H1 (cell line): ENCODE measurements around the gene KRTAP4-12.

Experiments used
- KDM1A ChIP-seq: fragments of 200-600, 300-600 bp; sonication (generic); IDR thresholded peaks from 2 replicates; pipeline ENCODE4 v1.7.1; 2016; ENCODE audit warnings: mild to moderate bottlenecking, low read length, borderline replicate concordance
- TF ChIP-seq, protein P1 (sequence below), 3 experiments: IDR thresholded peaks; 1 replicate in 2 of 3; 2 replicates in 1 of 3; pipeline versions ENCODE4 v1.5.1 to v1.6.1; 2011; ENCODE audit warnings: low read length in 3 of 3, mild to moderate bottlenecking in 3 of 3, inconsistent platforms in 2 of 3, low read depth in 1 of 3, moderate library complexity in 1 of 3; ENCODE audit not compliant: insufficient read depth in 1 of 3; ENCODE audit errors: control extremely low read depth in 1 of 3

DNA sequence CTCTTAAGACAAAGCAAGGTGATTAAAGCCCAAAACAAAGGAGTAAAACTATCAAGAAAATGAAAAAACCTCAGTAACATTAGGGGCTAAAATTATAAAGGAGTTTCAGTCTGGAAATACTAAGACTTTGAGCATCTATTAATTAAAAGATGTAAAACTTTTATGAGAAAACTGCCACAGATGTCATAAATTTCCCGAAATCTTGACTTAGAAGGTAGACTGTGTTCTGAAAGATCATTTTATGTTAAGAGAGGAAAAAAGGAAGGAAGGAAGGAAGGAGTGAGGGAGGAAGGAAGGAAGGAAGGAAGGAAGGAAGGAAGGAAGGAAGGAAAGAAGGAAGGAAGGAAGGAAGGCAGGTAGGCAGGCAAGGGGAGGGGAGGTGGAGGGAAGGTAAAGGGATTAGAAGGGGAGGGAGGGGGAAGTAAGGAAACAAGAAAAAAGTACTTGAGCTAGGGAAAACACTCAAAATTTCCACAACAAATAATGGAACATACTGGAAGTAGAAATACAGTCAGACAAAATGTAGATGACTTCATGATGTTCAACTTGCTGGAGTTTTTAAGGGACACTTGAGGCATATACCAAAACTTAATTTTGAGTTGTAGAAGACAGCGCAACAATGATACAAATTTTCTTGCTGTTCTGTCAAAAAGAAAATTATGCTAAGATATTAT is 23.7 kb upstream of the KRTAP4-12 start:
- TF ChIP-seq, protein P1, sequence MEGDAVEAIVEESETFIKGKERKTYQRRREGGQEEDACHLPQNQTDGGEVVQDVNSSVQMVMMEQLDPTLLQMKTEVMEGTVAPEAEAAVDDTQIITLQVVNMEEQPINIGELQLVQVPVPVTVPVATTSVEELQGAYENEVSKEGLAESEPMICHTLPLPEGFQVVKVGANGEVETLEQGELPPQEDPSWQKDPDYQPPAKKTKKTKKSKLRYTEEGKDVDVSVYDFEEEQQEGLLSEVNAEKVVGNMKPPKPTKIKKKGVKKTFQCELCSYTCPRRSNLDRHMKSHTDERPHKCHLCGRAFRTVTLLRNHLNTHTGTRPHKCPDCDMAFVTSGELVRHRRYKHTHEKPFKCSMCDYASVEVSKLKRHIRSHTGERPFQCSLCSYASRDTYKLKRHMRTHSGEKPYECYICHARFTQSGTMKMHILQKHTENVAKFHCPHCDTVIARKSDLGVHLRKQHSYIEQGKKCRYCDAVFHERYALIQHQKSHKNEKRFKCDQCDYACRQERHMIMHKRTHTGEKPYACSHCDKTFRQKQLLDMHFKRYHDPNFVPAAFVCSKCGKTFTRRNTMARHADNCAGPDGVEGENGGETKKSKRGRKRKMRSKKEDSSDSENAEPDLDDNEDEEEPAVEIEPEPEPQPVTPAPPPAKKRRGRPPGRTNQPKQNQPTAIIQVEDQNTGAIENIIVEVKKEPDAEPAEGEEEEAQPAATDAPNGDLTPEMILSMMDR (IDR thresholded peaks at IDR 0.05; ENCODE audit: control extremely low read depth in 1 of 3, insufficient read depth in 1 of 3, low read depth in 1 of 3, low read length in 3 of 3), result no peak
- no peak for TF ChIP-seq KDM1A
